Measurements from ENCODE around the gene PPP6R2. TPM values are rescaled to one million over a fixed set of nuclear protein-coding genes. Genes with fewer than 3 reads are reported as not detected.

The PPP6R2 gene
- 27.5 TPM for total RNA-seq

GRCh38 chr22:50342651-50343540 is at the start of gene PPP6R2:
Gene PPP6R2 (plus strand): TSS chr22:50343327. CDS start chr22:50393909, 50,582 bp downstream.
- H3K27me3 ChIP-seq (ENCODE audit: insufficient read depth, low read length), result no peaks in the 10 kb centered on the region
- H3K4me3 ChIP-seq (ENCODE audit: low read length), result peak within 1 kb of the TSS; percentile 78
- no peaks in the 10 kb centered on the region for H3K9me3 ChIP-seq (ENCODE audit: low read depth, low read length)
- peaks cover 29% of the 10 kb centered on the region for H3K4me1 ChIP-seq (ENCODE audit: insufficient read depth, low read length)

GRCh38 chr22:50293441-50294318 is 49.4 kb upstream of the PPP6R2 start:
- no peaks in the 10 kb centered on the region for H3K9me3 ChIP-seq (ENCODE audit: low read depth, low read length)
- no peak overlapping the region for H3K4me3 ChIP-seq (ENCODE audit: low read length)
- H3K27me3 ChIP-seq (ENCODE audit: insufficient read depth, low read length), result no peaks in the 10 kb centered on the region
- H3K4me1 ChIP-seq (ENCODE audit: insufficient read depth, low read length), result peaks cover 31% of the 10 kb centered on the region

- no peaks in the 10 kb centered on the region for H3K27me3 ChIP-seq (ENCODE audit: insufficient read depth, low read length)
- peaks cover 31% of the 10 kb centered on the region for H3K4me1 ChIP-seq (ENCODE audit: insufficient read depth, low read length)
- no peak overlapping the region for H3K4me3 ChIP-seq (ENCODE audit: low read length)
- H3K9me3 ChIP-seq (ENCODE audit: low read depth, low read length), result no peaks in the 10 kb centered on the region
Measured at GRCh38 chr22:50294319-50294656, 48.8 kb upstream of the PPP6R2 start.

- H3K27me3 ChIP-seq (ENCODE audit: insufficient read depth, low read length), result no peaks in the 10 kb centered on the region
- H3K4me3 ChIP-seq (ENCODE audit: low read length), result no peak overlapping the region
- H3K4me1 ChIP-seq (ENCODE audit: insufficient read depth, low read length), result peaks cover 41% of the 10 kb centered on the region
- H3K9me3 ChIP-seq (ENCODE audit: low read depth, low read length), result no peaks in the 10 kb centered on the region
Measured at GRCh38 chr22:50296658-50297490, 46.3 kb upstream of the PPP6R2 start.

GRCh38 chr22:50297510-50298265 is 45.4 kb upstream of the PPP6R2 start:
- Histone ChIP-seq H3K9me3 (ENCODE audit: low read depth, low read length) (no peaks in the 10 kb centered on the region), H3K27me3 (ENCODE audit: insufficient read depth, low read length) (no peaks in the 10 kb centered on the region), H3K4me1 (ENCODE audit: insufficient read depth, low read length) (peaks cover 43% of the 10 kb centered on the region), H3K4me3 (ENCODE audit: low read length) (no peak overlapping the region)

GRCh38 chr22:50298266-50298637 is 44.9 kb upstream of the PPP6R2 start:
- H3K27me3 ChIP-seq (ENCODE audit: insufficient read depth, low read length), result no peaks in the 10 kb centered on the region
- H3K4me1 ChIP-seq (ENCODE audit: insufficient read depth, low read length), result peaks cover 45% of the 10 kb centered on the region
- H3K4me3 ChIP-seq (ENCODE audit: low read length), result no peak overlapping the region
- H3K9me3 ChIP-seq (ENCODE audit: low read depth, low read length), result no peaks in the 10 kb centered on the region

GRCh38 chr22:50298937-50299784 is 44.0 kb upstream of the PPP6R2 start:
- H3K9me3 ChIP-seq (ENCODE audit: low read depth, low read length), result no peaks in the 10 kb centered on the region
- H3K4me1 ChIP-seq (ENCODE audit: insufficient read depth, low read length), result peaks cover 48% of the 10 kb centered on the region
- H3K4me3 ChIP-seq (ENCODE audit: low read length), result no peak overlapping the region
- H3K27me3 ChIP-seq (ENCODE audit: insufficient read depth, low read length), result no peaks in the 10 kb centered on the region

GRCh38 chr22:50299785-50300619 is 43.1 kb upstream of the PPP6R2 start:
- Histone ChIP-seq H3K4me1 (ENCODE audit: insufficient read depth, low read length) (peaks cover 48% of the 10 kb centered on the region), H3K27me3 (ENCODE audit: insufficient read depth, low read length) (no peaks in the 10 kb centered on the region), H3K4me3 (ENCODE audit: low read length) (no peak overlapping the region), H3K9me3 (ENCODE audit: low read depth, low read length) (no peaks in the 10 kb centered on the region)

GRCh38 chr22:50300620-50301257 is 42.4 kb upstream of the PPP6R2 start:
- H3K9me3 ChIP-seq (ENCODE audit: low read depth, low read length), result no peaks in the 10 kb centered on the region
- peaks cover 54% of the 10 kb centered on the region for H3K4me1 ChIP-seq (ENCODE audit: insufficient read depth, low read length)
- no peak overlapping the region for H3K4me3 ChIP-seq (ENCODE audit: low read length)
- no peaks in the 10 kb centered on the region for H3K27me3 ChIP-seq (ENCODE audit: insufficient read depth, low read length)

GRCh38 chr22:50301581-50301991 is 41.5 kb upstream of the PPP6R2 start:
- Histone ChIP-seq H3K4me3 (ENCODE audit: low read length) (no peak overlapping the region), H3K27me3 (ENCODE audit: insufficient read depth, low read length) (no peaks in the 10 kb centered on the region), H3K9me3 (ENCODE audit: low read depth, low read length) (no peaks in the 10 kb centered on the region), H3K4me1 (ENCODE audit: insufficient read depth, low read length) (peaks cover 61% of the 10 kb centered on the region)

- H3K27me3 ChIP-seq (ENCODE audit: insufficient read depth, low read length), result no peaks in the 10 kb centered on the region
- no peak overlapping the region for H3K4me3 ChIP-seq (ENCODE audit: low read length)
- H3K4me1 ChIP-seq (ENCODE audit: insufficient read depth, low read length), result peaks cover 61% of the 10 kb centered on the region
- H3K9me3 ChIP-seq (ENCODE audit: low read depth, low read length), result no peaks in the 10 kb centered on the region
Measured at GRCh38 chr22:50302041-50302541, 41.0 kb upstream of the PPP6R2 start.

GRCh38 chr22:50302564-50302963 is 40.6 kb upstream of the PPP6R2 start:
- no peak overlapping the region for H3K4me3 ChIP-seq (ENCODE audit: low read length)
- H3K4me1 ChIP-seq (ENCODE audit: insufficient read depth, low read length), result peaks cover 61% of the 10 kb centered on the region
- H3K9me3 ChIP-seq (ENCODE audit: low read depth, low read length), result no peaks in the 10 kb centered on the region
- H3K27me3 ChIP-seq (ENCODE audit: insufficient read depth, low read length), result no peaks in the 10 kb centered on the region

All from mononuclear cell (primary cell).